Right atrium auricular region (tissue), 2 donors: Measurements from ENCODE around the gene DCC. TPM values are rescaled to one million over a fixed set of nuclear protein-coding genes. Genes with fewer than 3 reads are reported as not detected.
"Not testable (repeated sequence)": the region's sequence is repeated elsewhere in the genome, so short reads cannot be mapped to it uniquely, and the experiment has no call there.

Source experiments
- DNase-seq: peaks from one replicate; pipeline ENCODE4 v3.0.0-alpha.2; 2019; ENCODE audit warnings: low spot score
- H3K27ac ChIP-seq, 2 donors: fragments of 200-600 bp; sonication (generic); 1 replicate in 1 of 2; 2 replicates in 1 of 2; pipeline ENCODE4 v1.5.1; 2016 to 2019
- H3K27me3 ChIP-seq, 2 donors: fragments of 200-600 bp; sonication (generic); one replicate each; pipeline versions ENCODE4 v1.5.1 to v1.6.0; 2017 to 2019
- H3K36me3 ChIP-seq: fragments of 200-600 bp; sonication (generic); one replicate; pipeline ENCODE4 v1.5.1; 2016
- H3K4me1 ChIP-seq, 2 donors: fragments of 200-600 bp; sonication (generic); one replicate each; pipeline versions ENCODE4 v1.5.1 to v1.6.0; 2017 to 2019
- H3K4me3 ChIP-seq, 2 donors: fragments of 200-600 bp; sonication (generic); 1 replicate in 1 of 2; 2 replicates in 1 of 2; pipeline ENCODE4 v1.5.1; 2017 to 2019; ENCODE audit warnings: mild to moderate bottlenecking in 1 of 2, moderate library complexity in 1 of 2
- H3K9me3 ChIP-seq, 2 donors: fragments of 200-600 bp; sonication (generic); one replicate each; pipeline ENCODE4 v1.5.1; 2019
- CTCF ChIP-seq, 2 donors: fragments of 200-600 bp; sonication (generic); IDR thresholded peaks; one replicate each; pipeline ENCODE4 v1.5.1; 2019; ENCODE audit warnings: antibody characterized with exemption in 2 of 2
- total RNA-seq, 2 donors: library from RNA; depleted of rRNA; stranded (reverse); fragments of >200 nt; gene quantifications; one replicate each; pipeline ENCODE4 v1.1.0, GENCODE V29; 2016

Gene DCC
- total RNA-seq, 2 donors from 2014 or later: not detected

DNA sequence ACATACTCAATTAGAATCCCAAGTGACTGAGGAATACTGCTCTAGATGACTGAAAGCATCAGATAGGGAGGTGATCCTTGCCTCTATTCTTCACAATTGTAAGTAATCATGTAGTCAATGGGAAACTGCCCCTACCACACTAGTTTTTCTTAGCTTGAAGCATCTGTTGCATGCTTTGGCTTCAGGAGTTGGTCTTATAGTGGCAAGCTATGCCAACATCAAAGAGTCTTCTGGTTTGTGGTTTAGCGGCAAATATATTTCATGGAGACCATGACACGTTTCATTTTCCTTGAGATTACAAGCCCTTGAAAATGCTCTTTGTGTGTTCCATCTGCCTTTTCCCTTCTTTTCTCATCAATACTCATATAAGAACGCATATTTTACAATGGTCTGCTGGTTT is 12.9 kb downstream of the DCC start:
- no peaks in the 10 kb centered on the region for H3K36me3 ChIP-seq
- H3K4me3 ChIP-seq: no peak overlapping the region
- no peak for TF ChIP-seq CTCF (IDR thresholded peaks at IDR 0.05)
- no peaks in the 10 kb centered on the region for H3K27me3 ChIP-seq
- no peak overlapping the region for H3K27ac ChIP-seq
- DNase-seq: no peak
- H3K9me3 ChIP-seq: no peaks in the 10 kb centered on the region
- no peaks in the 10 kb centered on the region for H3K4me1 ChIP-seq

- H3K36me3 ChIP-seq: no peaks in the 10 kb centered on the region
- H3K27ac ChIP-seq: no peak overlapping the region
- H3K4me3 ChIP-seq: no peak overlapping the region
- H3K27me3 ChIP-seq: no peaks in the 10 kb centered on the region
- H3K4me1 ChIP-seq: no peaks in the 10 kb centered on the region
- H3K9me3 ChIP-seq: no peaks in the 10 kb centered on the region
- DNase-seq: no peak
- no peak for TF ChIP-seq CTCF (IDR thresholded peaks at IDR 0.05)
Measured at GRCh38 chr18:52353589-52353988, 13.6 kb downstream of the DCC start.

- Histone ChIP-seq H3K4me3 (no peak overlapping the region), H3K27me3 (no peaks in the 10 kb centered on the region), H3K27ac (no peak overlapping the region), H3K4me1 (no peaks in the 10 kb centered on the region), H3K9me3 (no peaks in the 10 kb centered on the region), H3K36me3 (no peaks in the 10 kb centered on the region)
- DNase-seq: no peak
- TF ChIP-seq CTCF (IDR thresholded peaks at IDR 0.05): no peak
Measured at GRCh38 chr18:52363861-52364260, 23.9 kb downstream of the DCC start.

DNA sequence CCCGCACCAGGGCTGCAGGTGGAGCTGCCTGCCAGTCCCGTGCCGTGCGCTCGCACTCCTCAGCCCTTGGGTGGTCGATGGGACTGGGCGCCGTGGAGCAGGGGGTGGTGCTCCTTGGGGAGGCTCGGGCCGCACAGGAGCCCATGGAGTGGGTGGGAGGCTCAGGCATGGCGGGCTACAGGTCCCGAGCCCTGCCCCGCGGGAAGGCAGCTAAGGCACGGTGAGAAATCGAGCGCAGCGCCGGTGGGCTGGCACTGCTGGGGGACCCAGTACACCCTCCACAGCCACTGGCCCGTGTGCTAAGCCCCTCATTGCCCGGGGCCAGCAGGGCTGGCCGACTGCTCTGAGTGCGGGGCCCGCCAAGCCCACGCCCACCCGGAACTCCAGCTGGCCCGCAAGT is 26.9 kb downstream of the DCC start:
- H3K36me3 ChIP-seq, H3K27me3 ChIP-seq, H3K4me1 ChIP-seq, H3K27ac ChIP-seq, DNase-seq, H3K4me3 ChIP-seq, H3K9me3 ChIP-seq: not testable (repeated sequence)

DNA sequence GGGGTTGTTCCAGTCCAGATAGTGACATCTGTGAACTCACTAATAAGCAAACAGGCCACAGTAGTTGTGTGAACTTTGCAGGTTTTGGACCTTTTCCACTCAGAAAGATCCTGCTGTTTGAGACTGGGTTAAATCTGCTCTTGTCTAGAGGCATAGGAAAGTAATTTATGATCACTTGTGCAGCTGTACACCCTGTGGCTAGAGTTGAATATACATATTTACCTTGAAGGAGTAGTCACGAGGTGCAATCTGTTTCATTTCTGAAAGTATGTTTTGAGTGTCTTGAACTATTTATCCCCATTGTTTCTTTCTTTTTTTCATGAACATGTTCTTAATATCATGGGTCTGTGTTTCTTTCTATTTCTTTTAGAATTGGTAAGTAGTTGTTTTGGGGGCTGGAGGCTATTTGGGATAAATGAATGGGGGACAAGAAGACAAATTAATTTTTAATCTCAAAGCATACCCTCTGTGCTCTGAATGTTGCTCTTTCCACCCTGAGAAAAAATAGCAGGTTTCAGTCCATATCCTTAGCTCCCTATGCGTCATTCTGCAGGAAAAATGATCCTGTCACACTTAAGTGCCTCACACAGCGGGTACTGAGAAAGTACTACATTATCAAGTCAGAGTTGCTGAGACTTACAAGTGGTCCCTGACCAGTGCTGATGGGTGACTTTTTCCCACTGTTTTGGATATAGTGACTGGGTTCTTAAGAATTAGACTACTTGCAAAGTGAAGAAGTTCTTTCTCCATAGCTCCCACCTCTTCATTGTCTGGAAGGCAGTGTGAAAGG is 28.2 kb downstream of the DCC start:
- Histone ChIP-seq H3K4me3 (no peak overlapping the region), H3K9me3 (no peaks in the 10 kb centered on the region), H3K27me3 (no peaks in the 10 kb centered on the region), H3K4me1 (no peaks in the 10 kb centered on the region), H3K36me3 (no peaks in the 10 kb centered on the region), H3K27ac (no peak overlapping the region)
- no peak for DNase-seq
- TF ChIP-seq CTCF (IDR thresholded peaks at IDR 0.05): no peak

DNA sequence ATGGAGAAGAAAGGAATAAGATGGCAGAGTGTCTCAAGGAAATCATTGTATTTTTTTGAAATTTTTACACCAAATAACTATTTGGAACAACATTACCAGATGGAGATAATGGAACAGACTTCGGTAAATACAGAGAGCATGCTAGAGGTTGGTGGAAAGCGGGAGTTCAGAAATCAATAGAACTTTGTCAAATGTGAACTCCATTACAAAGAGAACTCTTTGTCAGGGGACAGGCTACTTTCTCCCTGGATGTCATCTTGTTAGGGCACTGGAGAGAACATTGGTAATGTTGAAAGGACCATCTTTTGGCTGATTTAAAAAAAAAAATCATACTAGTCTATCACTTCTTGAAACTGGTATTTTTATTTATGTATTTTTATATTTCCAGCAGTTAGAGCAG is 30.8 kb downstream of the DCC start:
- no peak for DNase-seq
- Histone ChIP-seq H3K27ac (no peak overlapping the region), H3K27me3 (no peaks in the 10 kb centered on the region), H3K4me3 (no peak overlapping the region), H3K9me3 (no peaks in the 10 kb centered on the region), H3K4me1 (no peaks in the 10 kb centered on the region), H3K36me3 (no peaks in the 10 kb centered on the region)
- TF ChIP-seq CTCF (IDR thresholded peaks at IDR 0.05): no peak
